ENCODE data around the gene TSPAN3. TPM values are rescaled to one million over a fixed set of nuclear protein-coding genes. Genes with fewer than 3 reads are reported as not detected.
A peak's percentile ranks its signal among the peaks of the same experiment; 100 is the strongest.

Gene TSPAN3
- total RNA-seq, 4 donors from 2014 or later, result 229 to 361 (median 341) TPM

DNA sequence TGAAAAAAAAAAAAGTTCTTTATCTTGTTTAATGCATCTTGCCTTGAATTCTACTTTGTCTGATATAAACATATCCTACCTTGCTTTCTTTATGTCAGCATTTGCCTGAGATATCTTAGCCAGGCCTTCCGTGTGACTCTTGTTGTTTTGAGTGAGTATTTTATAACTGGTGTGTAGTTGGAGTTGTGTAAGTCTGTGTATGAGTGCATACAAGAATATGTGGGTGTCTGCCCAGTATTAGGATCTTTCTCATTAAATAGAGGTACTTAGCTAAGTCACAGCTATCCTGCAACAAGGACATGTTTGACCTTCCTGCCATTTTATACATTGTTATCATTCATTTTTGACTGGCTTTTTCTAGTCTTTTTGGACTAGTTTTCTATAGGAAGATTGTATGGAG, 22.5 kb upstream of the TSPAN3 start:
- Histone ChIP-seq H3K36me3 (no peaks in the 10 kb centered on the region), H3K27me3 (no peaks in the 10 kb centered on the region), H3K4me1 (no peaks in the 10 kb centered on the region), H3K4me3 (no peak overlapping the region), H3K9me3 (no peaks in the 10 kb centered on the region), H3K27ac (no peak overlapping the region)
- intact Hi-C loops (cut with DNase I; ENCODE audit: low total_unique reads) (no loop called here), in situ Hi-C loops (cut with MboI; ENCODE audit: low sequenced_read_pairs in 4 of 4) (no loop called here)
- TF ChIP-seq POLR2A (IDR thresholded peaks at IDR 0.05), result no peak
- TF ChIP-seq, protein P1, sequence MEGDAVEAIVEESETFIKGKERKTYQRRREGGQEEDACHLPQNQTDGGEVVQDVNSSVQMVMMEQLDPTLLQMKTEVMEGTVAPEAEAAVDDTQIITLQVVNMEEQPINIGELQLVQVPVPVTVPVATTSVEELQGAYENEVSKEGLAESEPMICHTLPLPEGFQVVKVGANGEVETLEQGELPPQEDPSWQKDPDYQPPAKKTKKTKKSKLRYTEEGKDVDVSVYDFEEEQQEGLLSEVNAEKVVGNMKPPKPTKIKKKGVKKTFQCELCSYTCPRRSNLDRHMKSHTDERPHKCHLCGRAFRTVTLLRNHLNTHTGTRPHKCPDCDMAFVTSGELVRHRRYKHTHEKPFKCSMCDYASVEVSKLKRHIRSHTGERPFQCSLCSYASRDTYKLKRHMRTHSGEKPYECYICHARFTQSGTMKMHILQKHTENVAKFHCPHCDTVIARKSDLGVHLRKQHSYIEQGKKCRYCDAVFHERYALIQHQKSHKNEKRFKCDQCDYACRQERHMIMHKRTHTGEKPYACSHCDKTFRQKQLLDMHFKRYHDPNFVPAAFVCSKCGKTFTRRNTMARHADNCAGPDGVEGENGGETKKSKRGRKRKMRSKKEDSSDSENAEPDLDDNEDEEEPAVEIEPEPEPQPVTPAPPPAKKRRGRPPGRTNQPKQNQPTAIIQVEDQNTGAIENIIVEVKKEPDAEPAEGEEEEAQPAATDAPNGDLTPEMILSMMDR (IDR thresholded peaks at IDR 0.05 in 4 of 5, conservative IDR thresholded peaks at IDR 0.05 in 1 of 5), result no peak
- no peak for DNase-seq
- no peak for ATAC-seq

DNA sequence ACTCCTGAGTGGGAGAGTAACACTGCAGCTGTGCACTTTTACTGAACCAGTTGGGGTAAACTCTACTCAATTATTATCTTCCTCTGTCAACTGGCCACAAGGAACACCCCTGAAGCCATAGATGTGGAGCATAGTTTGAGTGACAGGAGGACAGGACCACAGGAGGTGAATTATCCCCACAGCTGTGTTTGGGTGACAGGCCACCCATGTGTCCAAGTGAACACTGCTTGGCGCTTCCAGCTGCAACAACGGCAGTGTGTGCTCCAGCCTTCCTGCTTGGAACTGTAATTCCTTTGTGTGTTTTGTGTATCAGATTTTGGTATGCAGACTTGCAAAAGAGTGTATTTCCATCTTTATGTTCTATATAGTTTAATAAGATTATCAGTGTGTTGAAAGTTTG, 20.2 kb upstream of the TSPAN3 start:
- TF ChIP-seq, protein P1 (IDR thresholded peaks at IDR 0.05 in 4 of 5, conservative IDR thresholded peaks at IDR 0.05 in 1 of 5), result no peak
- TF ChIP-seq POLR2A (IDR thresholded peaks at IDR 0.05), result no peak
- DNase-seq (no peak), ATAC-seq (no peak)
- Histone ChIP-seq H3K27ac (no peak overlapping the region), H3K4me1 (no peaks in the 10 kb centered on the region), H3K9me3 (no peaks in the 10 kb centered on the region), H3K4me3 (no peak overlapping the region), H3K36me3 (no peaks in the 10 kb centered on the region), H3K27me3 (no peaks in the 10 kb centered on the region)
- intact Hi-C loops (cut with DNase I; ENCODE audit: low total_unique reads), result no loop called here
- in situ Hi-C loops (cut with MboI; ENCODE audit: low sequenced_read_pairs in 4 of 4), result no loop called here

DNA sequence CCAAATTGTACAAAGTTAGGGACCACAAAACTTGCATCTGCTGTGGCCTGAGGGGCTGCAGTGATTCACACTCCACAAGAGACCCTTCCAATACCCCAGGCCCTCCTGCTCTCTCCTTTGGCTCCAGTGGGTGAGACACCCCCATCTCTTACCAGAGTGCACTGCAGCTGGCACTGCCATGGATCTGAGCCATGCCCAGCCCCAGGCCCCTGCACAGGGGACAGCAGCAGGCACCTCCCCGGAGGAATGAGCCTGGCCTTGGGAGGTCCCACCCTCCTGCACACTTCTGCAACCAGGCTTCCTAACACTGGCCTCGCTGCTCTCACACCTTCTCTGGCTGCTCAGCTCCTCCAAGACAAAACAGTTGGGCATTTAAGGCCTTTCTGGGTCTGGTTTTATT, 16.3 kb upstream of the TSPAN3 start:
- intact Hi-C loops (cut with DNase I; ENCODE audit: low total_unique reads), result no loop called here
- Histone ChIP-seq H3K4me1 (peaks cover 10 to 11% of the 10 kb centered on the region in 2 donors), H3K27me3 (no peaks in the 10 kb centered on the region), H3K27ac (no peak overlapping the region), H3K36me3 (no peaks in the 10 kb centered on the region), H3K4me3 (no peak overlapping the region), H3K9me3 (no peaks in the 10 kb centered on the region)
- TF ChIP-seq POLR2A (IDR thresholded peaks at IDR 0.05), result no peak
- TF ChIP-seq, protein P1 (IDR thresholded peaks at IDR 0.05 in 4 of 5, conservative IDR thresholded peaks at IDR 0.05 in 1 of 5), result no peak
- in situ Hi-C loops (cut with MboI; ENCODE audit: low sequenced_read_pairs in 4 of 4), result no loop called here
- ATAC-seq (no peak), DNase-seq (no peak)

DNA sequence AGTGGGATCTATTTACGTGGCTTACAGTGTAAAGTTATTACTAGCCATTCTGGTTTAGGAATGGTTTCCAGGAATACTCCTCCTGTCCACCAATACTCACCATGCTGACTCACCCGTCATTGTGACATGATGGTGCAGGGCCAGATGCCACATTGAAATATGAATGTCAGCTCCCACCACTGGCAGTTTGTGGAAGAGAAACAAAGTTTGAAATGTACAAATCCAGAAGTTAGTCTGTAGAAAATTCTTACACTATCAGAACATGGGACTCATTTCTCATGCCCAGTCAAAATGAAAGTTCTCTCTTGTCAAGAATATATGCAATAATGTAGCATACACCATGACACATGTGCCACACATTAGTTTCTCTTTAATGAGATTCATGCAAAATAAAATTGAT, 14.4 kb upstream of the TSPAN3 start:
- peak overlapping the region in 2 of 4 donors; percentile 60 to 67 for H3K27ac ChIP-seq
- intact Hi-C loops (cut with DNase I; ENCODE audit: low total_unique reads), result loop anchor here (2.0 kb wide), 1 partner anchor 60 kb away; no protein-coding TSS in a partner anchor
- no peaks in the 10 kb centered on the region for H3K27me3 ChIP-seq
- no peak overlapping the region for H3K4me3 ChIP-seq
- peaks cover 10 to 11% of the 10 kb centered on the region in 2 donors for H3K4me1 ChIP-seq
- H3K9me3 ChIP-seq, result no peaks in the 10 kb centered on the region
- peak in 1 of 2 donors; percentile 78 for DNase-seq
- TF ChIP-seq, protein P1 (IDR thresholded peaks at IDR 0.05 in 4 of 5, conservative IDR thresholded peaks at IDR 0.05 in 1 of 5), result no peak
- H3K36me3 ChIP-seq, result no peaks in the 10 kb centered on the region
- in situ Hi-C loops (cut with MboI; ENCODE audit: low sequenced_read_pairs in 4 of 4), result no loop called here
- peak; percentile 94 to 95 for ATAC-seq

DNA sequence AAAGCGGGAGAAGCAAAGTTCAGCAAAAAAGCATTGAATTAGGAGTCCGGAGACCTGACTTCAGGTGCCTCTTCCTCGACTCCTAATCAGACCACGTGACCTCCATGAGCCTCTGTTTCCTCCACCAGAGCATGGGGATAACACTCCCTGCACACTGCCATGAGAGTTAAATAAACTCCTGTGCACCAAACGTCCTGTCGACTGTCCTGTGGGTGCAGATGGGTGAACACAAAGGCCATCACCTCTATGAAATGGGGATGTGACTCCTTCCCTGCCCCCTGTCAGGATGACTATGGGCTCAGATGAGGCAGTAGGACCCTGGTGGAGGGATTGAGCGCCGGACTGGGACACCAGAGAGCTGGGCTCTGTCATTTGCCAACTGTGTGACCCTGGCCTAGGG, 13.5 kb upstream of the TSPAN3 start:
- ATAC-seq, result no peak
- DNase-seq, result no peak
- peaks cover 10 to 11% of the 10 kb centered on the region in 2 donors for H3K4me1 ChIP-seq
- TF ChIP-seq, protein P1 (IDR thresholded peaks at IDR 0.05 in 4 of 5, conservative IDR thresholded peaks at IDR 0.05 in 1 of 5), result no peak
- TF ChIP-seq POLR2A (IDR thresholded peaks at IDR 0.05), result no peak
- no peak overlapping the region for H3K4me3 ChIP-seq
- H3K27ac ChIP-seq, result peak overlapping the region in 2 of 4 donors; percentile 60 to 67
- intact Hi-C loops (cut with DNase I; ENCODE audit: low total_unique reads), result loop anchor here (2.0 kb wide), 1 partner anchor 60 kb away; no protein-coding TSS in a partner anchor
- no peaks in the 10 kb centered on the region for H3K36me3 ChIP-seq
- no peaks in the 10 kb centered on the region for H3K27me3 ChIP-seq
- H3K9me3 ChIP-seq, result no peaks in the 10 kb centered on the region
- in situ Hi-C loops (cut with MboI; ENCODE audit: low sequenced_read_pairs in 4 of 4), result no loop called here

Measured in gastrocnemius medialis (tissue), 4 donors.